NCI-H82 treated with DMSO at 0.1 percent for 48 hours (cell line): Measurements from ENCODE around the gene CYBA.

Experiments used
- DNase-seq: peaks from one replicate; lab custom pipeline; 2025; ENCODE audit not compliant: unreplicated experiment; lab: John Stamatoyannopoulos, UW

The CYBA gene

GRCh38 chr16:88631920-88632586, 18.8 kb downstream of the CYBA start:
- DNase-seq, result no peak

GRCh38 chr16:88631384-88631783, 19.5 kb downstream of the CYBA start:
- no peak for DNase-seq

GRCh38 chr16:88630941-88631340, 19.9 kb downstream of the CYBA start:
- DNase-seq, result no peak

GRCh38 chr16:88630433-88630832, 20.4 kb downstream of the CYBA start:
- no peak for DNase-seq

GRCh38 chr16:88629835-88630234, 21.0 kb downstream of the CYBA start:
- DNase-seq, result no peak

- DNase-seq, result no peak
These were observed 22.3 kb downstream of the CYBA start for GRCh38 chr16:88628512-88628974.

- no peak for DNase-seq
These were observed 23.1 kb downstream of the CYBA start for GRCh38 chr16:88627531-88628411.

GRCh38 chr16:88626646-88627045, 24.2 kb downstream of the CYBA start:
- no peak for DNase-seq

GRCh38 chr16:88624977-88625576, 25.8 kb downstream of the CYBA start:
- DNase-seq, result no peak

GRCh38 chr16:88624481-88624880, 26.4 kb downstream of the CYBA start:
- DNase-seq, result no peak

- DNase-seq, result no peak
These were observed 27.0 kb downstream of the CYBA start for GRCh38 chr16:88623858-88624257.

GRCh38 chr16:88622866-88623265, 28.0 kb downstream of the CYBA start:
- no peak for DNase-seq

- no peak for DNase-seq
These were observed 28.7 kb downstream of the CYBA start for GRCh38 chr16:88622125-88622524.

GRCh38 chr16:88619859-88620815, 30.7 kb downstream of the CYBA start:
- no peak for DNase-seq

- DNase-seq, result no peak
These were observed 31.7 kb downstream of the CYBA start for GRCh38 chr16:88618956-88619667.

- DNase-seq, result no peak
These were observed 32.5 kb downstream of the CYBA start for GRCh38 chr16:88618182-88618955.

GRCh38 chr16:88617268-88618031, 33.4 kb downstream of the CYBA start:
- DNase-seq, result no peak

- DNase-seq, result no peak
These were observed 34.1 kb downstream of the CYBA start for GRCh38 chr16:88616736-88617135.

GRCh38 chr16:88616320-88616719, 34.5 kb downstream of the CYBA start:
- DNase-seq, result no peak
